HG03103 (cell line): Measurements from ENCODE around the gene KIF1B.
"Not testable (repeated sequence)": the region's sequence is repeated elsewhere in the genome, so short reads cannot be mapped to it uniquely, and the experiment has no call there.

Experiments
- ATAC-seq: cut with Tn5 transposase; IDR thresholded peaks from one replicate; pipeline ENCODE4 v1.9.1; 2021; ENCODE audit warnings: low read depth; ENCODE audit not compliant: unreplicated experiment

The KIF1B gene

GRCh38 chr1:10193288-10193687 is 17.1 kb upstream of the KIF1B start:
- no peak for ATAC-seq

- no peak for ATAC-seq
These were observed 14.8 kb upstream of the KIF1B start for GRCh38 chr1:10195570-10195969.

GRCh38 chr1:10196976-10197375 is 13.4 kb upstream of the KIF1B start:
- ATAC-seq = no peak

- no peak for ATAC-seq
These were observed 9.8 kb upstream of the KIF1B start for GRCh38 chr1:10200620-10201019.

- ATAC-seq = no peak
These were observed 6.2 kb upstream of the KIF1B start for GRCh38 chr1:10204003-10204642.

- not testable (repeated sequence) for ATAC-seq
These were observed 5.2 kb upstream of the KIF1B start for GRCh38 chr1:10205206-10205605.

GRCh38 chr1:10207810-10208209 is 2.6 kb upstream of the KIF1B start:
- ATAC-seq = no peak

- ATAC-seq = no peak
These were observed 1.8 kb upstream of the KIF1B start for GRCh38 chr1:10208537-10208936.

- ATAC-seq = no peak
These were observed 823 bp upstream of the KIF1B start for GRCh38 chr1:10209590-10209904.

GRCh38 chr1:10210841-10211804 is 753 bp downstream of the KIF1B start:
- peak; percentile 2 for ATAC-seq

GRCh38 chr1:10211805-10212410 is 1.5 kb downstream of the KIF1B start:
- no peak for ATAC-seq

GRCh38 chr1:10212476-10212875 is 2.1 kb downstream of the KIF1B start:
- no peak for ATAC-seq

GRCh38 chr1:10213186-10213705 is 2.9 kb downstream of the KIF1B start:
- ATAC-seq = no peak

GRCh38 chr1:10216090-10216749 is 5.8 kb downstream of the KIF1B start:
- no peak for ATAC-seq

- ATAC-seq = no peak
These were observed 7.5 kb downstream of the KIF1B start for GRCh38 chr1:10217748-10218441.

- no peak for ATAC-seq
These were observed 9.8 kb downstream of the KIF1B start for GRCh38 chr1:10220200-10220599.

- ATAC-seq = not testable (repeated sequence)
These were observed 10.3 kb downstream of the KIF1B start for GRCh38 chr1:10220657-10221056.

- no peak for ATAC-seq
These were observed 15.2 kb downstream of the KIF1B start for GRCh38 chr1:10225573-10225972.

- no peak for ATAC-seq
These were observed 18.2 kb downstream of the KIF1B start for GRCh38 chr1:10228528-10228927.

GRCh38 chr1:10229903-10230302 is 19.5 kb downstream of the KIF1B start:
- no peak for ATAC-seq
